ENCODE measurements around the gene FBXO47.

FBXO47 gene

DNA sequence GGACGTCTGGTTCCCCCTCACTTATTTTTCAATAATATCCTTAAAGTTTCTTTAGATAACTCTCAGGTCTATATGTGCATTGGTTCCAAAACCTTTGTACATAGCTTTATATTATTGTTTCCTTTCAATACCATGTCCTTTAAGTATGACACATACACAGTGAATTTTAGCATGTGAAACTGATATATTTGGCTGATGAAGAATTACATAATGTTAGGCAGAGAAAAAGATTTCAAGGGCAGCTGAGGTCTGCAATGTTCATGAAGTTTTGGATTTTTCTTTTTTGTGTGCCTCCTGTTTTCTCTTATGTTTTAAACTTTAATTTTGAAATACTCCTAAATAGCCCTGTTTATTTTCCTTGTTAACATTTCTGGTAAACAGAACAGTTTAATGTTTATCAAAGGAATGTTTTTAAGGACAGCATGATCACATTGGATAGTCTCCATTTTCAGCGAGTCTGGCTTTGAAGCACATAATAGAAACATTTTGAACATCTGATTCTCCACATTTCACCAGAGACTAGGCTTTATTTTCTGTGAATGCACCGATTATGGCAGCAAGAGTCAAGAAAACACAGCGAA is 32.9 kb upstream of the FBXO47 start:
- no peak overlapping the region for H3K4me3 ChIP-seq (ENCODE audit: low read depth, low read length)
- TF ChIP-seq, protein P1, sequence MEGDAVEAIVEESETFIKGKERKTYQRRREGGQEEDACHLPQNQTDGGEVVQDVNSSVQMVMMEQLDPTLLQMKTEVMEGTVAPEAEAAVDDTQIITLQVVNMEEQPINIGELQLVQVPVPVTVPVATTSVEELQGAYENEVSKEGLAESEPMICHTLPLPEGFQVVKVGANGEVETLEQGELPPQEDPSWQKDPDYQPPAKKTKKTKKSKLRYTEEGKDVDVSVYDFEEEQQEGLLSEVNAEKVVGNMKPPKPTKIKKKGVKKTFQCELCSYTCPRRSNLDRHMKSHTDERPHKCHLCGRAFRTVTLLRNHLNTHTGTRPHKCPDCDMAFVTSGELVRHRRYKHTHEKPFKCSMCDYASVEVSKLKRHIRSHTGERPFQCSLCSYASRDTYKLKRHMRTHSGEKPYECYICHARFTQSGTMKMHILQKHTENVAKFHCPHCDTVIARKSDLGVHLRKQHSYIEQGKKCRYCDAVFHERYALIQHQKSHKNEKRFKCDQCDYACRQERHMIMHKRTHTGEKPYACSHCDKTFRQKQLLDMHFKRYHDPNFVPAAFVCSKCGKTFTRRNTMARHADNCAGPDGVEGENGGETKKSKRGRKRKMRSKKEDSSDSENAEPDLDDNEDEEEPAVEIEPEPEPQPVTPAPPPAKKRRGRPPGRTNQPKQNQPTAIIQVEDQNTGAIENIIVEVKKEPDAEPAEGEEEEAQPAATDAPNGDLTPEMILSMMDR (IDR thresholded peaks at IDR 0.05; ENCODE audit: low read depth, low read length, missing control alignments) = no peak
- in situ Hi-C loops (cut with HindIII; ENCODE audit: low sequenced_read_pairs) = no loop called here
- no peak for DNase-seq (ENCODE audit: low read depth)

DNA sequence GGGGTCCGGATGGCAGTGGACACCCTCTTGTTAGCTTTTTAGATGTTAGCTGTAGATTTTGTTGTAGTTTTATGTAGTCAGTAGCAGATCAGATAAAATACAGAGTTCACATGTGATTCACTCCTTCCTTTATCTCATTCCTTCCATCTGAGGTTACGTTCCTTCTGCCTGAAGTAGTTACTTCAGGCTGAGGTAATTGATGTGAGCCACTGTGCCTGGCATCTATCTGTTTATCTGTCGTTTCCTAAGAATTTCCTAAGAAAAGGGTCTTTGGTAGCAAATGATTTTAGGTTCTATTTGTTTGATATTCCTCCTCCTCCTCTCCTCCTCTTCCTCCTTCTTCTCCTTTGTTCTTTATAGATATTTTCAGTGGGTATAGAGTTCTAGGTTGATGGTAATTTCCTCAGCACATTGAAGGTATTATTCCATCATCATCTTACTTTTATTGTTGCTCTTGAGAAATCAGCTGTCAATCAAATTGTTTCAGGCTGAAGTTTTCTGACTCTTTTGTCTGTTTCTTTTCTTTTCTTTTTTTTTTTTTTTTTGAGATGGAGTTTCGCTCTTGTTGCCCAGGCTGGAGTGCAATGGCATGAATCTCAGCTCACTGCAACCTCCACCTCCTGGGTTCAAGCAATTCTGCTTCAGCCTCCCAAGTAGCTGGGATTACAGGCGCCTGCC is 29.6 kb upstream of the FBXO47 start:
- TF ChIP-seq, protein P1 (IDR thresholded peaks at IDR 0.05; ENCODE audit: low read depth, low read length, missing control alignments) = no peak
- H3K4me3 ChIP-seq (ENCODE audit: low read depth, low read length) = no peak overlapping the region
- in situ Hi-C loops (cut with HindIII; ENCODE audit: low sequenced_read_pairs) = no loop called here
- no peak for DNase-seq (ENCODE audit: low read depth)

DNA sequence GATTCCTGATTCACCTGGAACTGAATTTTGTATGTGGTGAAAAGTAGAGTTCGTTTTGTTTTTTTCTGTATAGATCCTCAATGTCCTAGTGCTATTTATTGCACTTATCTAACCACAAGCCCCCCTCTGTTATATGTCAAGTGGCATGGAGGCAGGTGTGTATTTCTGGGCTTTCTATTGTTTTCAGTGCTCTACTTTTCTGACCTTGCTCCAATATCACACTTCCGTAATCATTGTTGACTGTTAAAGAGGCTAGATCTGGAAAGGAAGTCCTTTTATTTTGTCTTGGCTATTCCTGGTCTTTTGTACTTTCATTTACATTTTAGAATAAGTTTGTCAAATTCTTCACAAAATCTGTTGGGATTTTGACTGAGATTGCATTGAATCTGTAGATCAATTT is 26.8 kb upstream of the FBXO47 start:
- DNase-seq (ENCODE audit: low read depth) = no peak
- in situ Hi-C loops (cut with HindIII; ENCODE audit: low sequenced_read_pairs) = loop anchor here (5.0 kb wide), 1 partner anchor 33 kb away; no protein-coding TSS in a partner anchor
- TF ChIP-seq, protein P1 (IDR thresholded peaks at IDR 0.05; ENCODE audit: low read depth, low read length, missing control alignments) = no peak

DNA sequence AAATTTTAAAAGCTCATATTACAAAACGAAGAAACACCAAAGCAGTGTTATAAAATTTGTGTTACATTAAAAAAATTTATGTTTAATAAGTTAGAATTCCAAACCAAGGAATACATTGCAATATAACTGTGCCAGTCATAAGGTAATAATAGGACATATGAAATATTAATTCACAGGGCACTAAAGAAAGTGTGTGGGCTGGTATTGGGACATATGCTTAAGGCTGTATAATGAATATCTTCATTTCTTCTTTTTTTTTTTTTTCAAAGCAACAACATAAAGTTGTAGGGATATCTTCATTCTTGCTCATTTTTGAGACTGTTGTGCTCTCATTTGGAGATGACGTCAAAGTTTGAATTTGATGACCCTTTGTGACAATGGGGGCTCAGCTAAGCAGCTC is 17.5 kb upstream of the FBXO47 start:
- TF ChIP-seq, protein P1 (IDR thresholded peaks at IDR 0.05; ENCODE audit: low read depth, low read length, missing control alignments) = no peak
- no peak for DNase-seq (ENCODE audit: low read depth)
- H3K4me3 ChIP-seq (ENCODE audit: low read depth, low read length) = no peak overlapping the region
- in situ Hi-C loops (cut with HindIII; ENCODE audit: low sequenced_read_pairs) = no loop called here

More for the DNA sequence above, 26.8 kb upstream of the FBXO47 start:
- H3K4me3 ChIP-seq (ENCODE audit: low read depth, low read length) = no peak overlapping the region

DNA sequence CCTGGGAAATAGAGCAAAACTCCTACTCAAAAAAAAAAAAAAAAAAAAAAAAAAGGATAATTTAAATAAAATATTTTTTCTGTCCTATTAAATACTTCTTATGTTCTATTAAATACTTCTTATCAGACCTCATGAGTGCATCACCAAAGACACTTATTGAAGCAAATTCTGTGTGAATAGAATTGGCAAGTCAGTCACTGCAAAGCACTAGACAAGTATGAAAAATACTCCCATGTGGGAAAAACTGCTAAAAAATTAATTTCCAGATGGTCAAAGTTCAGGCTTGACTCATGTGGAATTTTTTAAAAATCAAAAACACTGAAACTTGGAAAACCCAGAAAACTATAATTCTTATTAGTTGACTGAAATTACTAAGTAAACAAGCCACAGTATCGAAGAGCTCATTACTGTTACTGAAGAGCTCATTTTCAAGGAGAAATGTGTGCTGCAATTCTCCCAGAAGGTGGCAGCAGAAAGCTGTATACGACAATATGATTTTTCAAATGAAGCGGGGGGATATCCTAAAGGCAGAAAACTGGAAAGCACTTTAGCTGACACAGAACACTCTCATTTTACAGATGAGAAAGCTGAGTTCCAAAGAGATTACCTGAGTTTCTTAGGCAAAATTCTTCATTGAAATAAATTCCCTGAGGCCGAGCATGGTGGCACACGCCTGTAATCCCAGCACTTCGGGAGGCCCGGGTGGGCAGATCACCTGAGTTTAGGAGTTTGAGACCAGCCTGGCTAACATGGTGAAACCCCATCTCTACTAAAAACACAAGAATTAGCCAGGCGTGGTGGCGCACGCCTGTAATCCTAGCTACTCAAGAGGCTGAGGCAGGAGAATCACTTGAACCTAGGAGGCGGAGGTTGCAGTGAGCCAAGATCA is 15.9 kb upstream of the FBXO47 start:
- TF ChIP-seq, protein P1 (IDR thresholded peaks at IDR 0.05; ENCODE audit: low read depth, low read length, missing control alignments) = peak; percentile 81
- no peak overlapping the region for H3K4me3 ChIP-seq (ENCODE audit: low read depth, low read length)
- DNase-seq (ENCODE audit: low read depth) = peak; percentile 66
- in situ Hi-C loops (cut with HindIII; ENCODE audit: low sequenced_read_pairs) = no loop called here

DNA sequence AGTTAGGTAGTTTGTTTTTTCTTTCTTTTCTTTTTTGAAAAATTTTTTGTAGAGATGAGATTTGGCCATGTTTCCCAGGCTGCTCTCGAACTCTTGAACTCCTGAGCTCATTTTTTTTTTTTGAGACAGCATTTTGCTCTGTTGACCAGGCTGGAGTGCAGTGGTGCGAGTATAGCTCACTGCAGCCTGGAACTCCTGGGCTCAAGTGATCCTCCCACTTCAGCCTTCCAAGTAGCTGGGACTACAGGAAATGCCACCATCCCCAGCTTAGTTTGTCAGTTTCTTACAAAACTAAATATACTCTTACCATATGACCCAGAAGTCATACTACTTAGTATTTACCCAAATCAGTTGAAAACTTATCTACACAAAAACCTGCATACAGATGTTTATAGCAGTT is 14.4 kb upstream of the FBXO47 start:
- no peak overlapping the region for H3K4me3 ChIP-seq (ENCODE audit: low read depth, low read length)
- DNase-seq (ENCODE audit: low read depth) = no peak
- TF ChIP-seq, protein P1 (IDR thresholded peaks at IDR 0.05; ENCODE audit: low read depth, low read length, missing control alignments) = no peak
- in situ Hi-C loops (cut with HindIII; ENCODE audit: low sequenced_read_pairs) = no loop called here
